ENCODE measurements around the gene RBMS3. TPM values are rescaled to one million over a fixed set of nuclear protein-coding genes. Genes with fewer than 3 reads are reported as not detected.

Gene RBMS3
- total RNA-seq, 1 experiment from 2014 or later, result 7.4 TPM

DNA sequence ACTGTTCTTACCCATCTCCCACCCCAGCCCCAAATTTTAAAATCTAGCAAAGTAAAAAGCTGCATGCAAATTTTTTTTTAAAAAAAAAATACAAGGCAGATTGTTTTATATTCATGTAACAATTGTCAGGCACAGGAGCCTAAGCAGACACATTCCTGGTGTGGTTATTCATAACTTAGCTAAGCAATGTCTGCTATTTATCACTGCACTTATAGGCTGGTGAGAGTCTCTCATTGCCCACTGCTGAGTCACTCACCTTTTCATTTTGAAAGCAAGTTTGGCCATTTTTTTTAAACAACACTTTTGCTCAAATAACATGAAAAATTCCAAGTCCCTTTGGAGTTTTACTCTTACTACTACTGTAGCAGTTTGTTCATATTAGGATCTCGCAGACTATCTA lies 413.9 kb downstream of the RBMS3 start:
- peak overlapping the region; percentile 90 for H3K27ac Mint-ChIP-seq (ENCODE audit: unreplicated experiment)
- H3K4me1 ChIP-seq, result peaks cover 54% of the 10 kb centered on the region
- intact Hi-C loops (cut with micrococcal nuclease; ENCODE audit: unreplicated experiment), result loop anchor here (1.0 to 5.0 kb wide), 2 partner anchors 11 to 68 kb away; no protein-coding TSS in a partner anchor
- TF ChIP-seq, protein P1, sequence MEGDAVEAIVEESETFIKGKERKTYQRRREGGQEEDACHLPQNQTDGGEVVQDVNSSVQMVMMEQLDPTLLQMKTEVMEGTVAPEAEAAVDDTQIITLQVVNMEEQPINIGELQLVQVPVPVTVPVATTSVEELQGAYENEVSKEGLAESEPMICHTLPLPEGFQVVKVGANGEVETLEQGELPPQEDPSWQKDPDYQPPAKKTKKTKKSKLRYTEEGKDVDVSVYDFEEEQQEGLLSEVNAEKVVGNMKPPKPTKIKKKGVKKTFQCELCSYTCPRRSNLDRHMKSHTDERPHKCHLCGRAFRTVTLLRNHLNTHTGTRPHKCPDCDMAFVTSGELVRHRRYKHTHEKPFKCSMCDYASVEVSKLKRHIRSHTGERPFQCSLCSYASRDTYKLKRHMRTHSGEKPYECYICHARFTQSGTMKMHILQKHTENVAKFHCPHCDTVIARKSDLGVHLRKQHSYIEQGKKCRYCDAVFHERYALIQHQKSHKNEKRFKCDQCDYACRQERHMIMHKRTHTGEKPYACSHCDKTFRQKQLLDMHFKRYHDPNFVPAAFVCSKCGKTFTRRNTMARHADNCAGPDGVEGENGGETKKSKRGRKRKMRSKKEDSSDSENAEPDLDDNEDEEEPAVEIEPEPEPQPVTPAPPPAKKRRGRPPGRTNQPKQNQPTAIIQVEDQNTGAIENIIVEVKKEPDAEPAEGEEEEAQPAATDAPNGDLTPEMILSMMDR (IDR thresholded peaks at IDR 0.05; ENCODE audit: insufficient read depth in 1 of 2, low read depth in 1 of 2, low read length in 1 of 2, severe bottlenecking in 1 of 2, unreplicated experiment in 1 of 2), result no peak
- no peaks in the 10 kb centered on the region for H3K36me3 ChIP-seq (ENCODE audit: control insufficient read depth, insufficient read depth, low read length)
- H3K9me3 ChIP-seq, result peaks cover 5% of the 10 kb centered on the region; the same call in 1 of the 2 replicates
- H3K4me3 Mint-ChIP-seq (ENCODE audit: unreplicated experiment), result no peak overlapping the region
- H3K36me3 Mint-ChIP-seq (ENCODE audit: insufficient read depth, unreplicated experiment), result no peaks in the 10 kb centered on the region
- DNase-seq, result peak; percentile 43 to 44
- peaks cover 20% of the 10 kb centered on the region for H3K4me1 Mint-ChIP-seq (ENCODE audit: low read depth, unreplicated experiment)
- POLR2A ChIA-PET, result no interaction called here
- no peaks in the 10 kb centered on the region for H3K9me3 Mint-ChIP-seq (ENCODE audit: unreplicated experiment)
- no peaks in the 10 kb centered on the region for H3K27me3 ChIP-seq (replicated peaks; ENCODE audit: control insufficient read depth, insufficient read depth, low read length)
- CTCF ChIA-PET, result no interaction called here
- no TSS peak for BruUV-seq (replicated peaks)
- no peak overlapping the region for H3K4me3 ChIP-seq (ENCODE audit: low read depth, low read length)
- H3K27me3 Mint-ChIP-seq (ENCODE audit: insufficient read depth, unreplicated experiment), result no peaks in the 10 kb centered on the region

DNA sequence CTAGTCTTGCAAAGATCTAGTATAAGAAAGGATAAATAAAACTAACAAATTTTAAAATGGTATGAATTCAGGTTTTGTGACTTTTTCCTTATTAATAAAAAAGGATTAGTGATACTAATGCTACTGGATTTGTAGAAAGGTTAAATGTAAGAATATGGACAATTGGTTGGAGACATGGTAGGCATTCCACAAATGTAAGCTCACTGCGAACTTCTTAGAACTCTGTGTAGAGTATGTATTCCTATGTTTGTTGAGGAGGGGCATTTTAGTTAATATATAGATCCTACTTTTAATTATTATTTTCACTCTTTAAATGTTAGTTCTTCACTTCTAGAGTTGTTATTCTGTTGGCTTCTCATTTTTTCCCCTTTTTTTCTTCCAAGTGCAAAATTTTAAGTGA lies 414.3 kb downstream of the RBMS3 start:
- Mint-ChIP-seq H3K36me3 (ENCODE audit: insufficient read depth, unreplicated experiment) (peaks cover under 1% of the 10 kb centered on the region), H3K9me3 (ENCODE audit: unreplicated experiment) (peaks cover 3% of the 10 kb centered on the region), H3K4me1 (ENCODE audit: low read depth, unreplicated experiment) (peaks cover 20% of the 10 kb centered on the region), H3K4me3 (ENCODE audit: unreplicated experiment) (no peak overlapping the region), H3K27ac (ENCODE audit: unreplicated experiment) (peak overlapping the region; percentile 90), H3K27me3 (ENCODE audit: insufficient read depth, unreplicated experiment) (no peaks in the 10 kb centered on the region)
- no TSS peak for BruUV-seq (replicated peaks)
- CTCF ChIA-PET, result no interaction called here
- intact Hi-C loops (cut with micrococcal nuclease; ENCODE audit: unreplicated experiment), result no loop called here
- Histone ChIP-seq H3K4me1 (peaks cover 54% of the 10 kb centered on the region), H3K4me3 (ENCODE audit: low read depth, low read length) (no peak overlapping the region), H3K9me3 (peaks cover 5% of the 10 kb centered on the region; the same call in 1 of the 2 replicates), H3K27me3 (replicated peaks; ENCODE audit: control insufficient read depth, insufficient read depth, low read length) (no peaks in the 10 kb centered on the region), H3K36me3 (ENCODE audit: control insufficient read depth, insufficient read depth, low read length) (no peaks in the 10 kb centered on the region)
- DNase-seq, result no peak
- POLR2A ChIA-PET, result no interaction called here
- TF ChIP-seq, protein P1 (IDR thresholded peaks at IDR 0.05; ENCODE audit: insufficient read depth in 1 of 2, low read depth in 1 of 2, low read length in 1 of 2, severe bottlenecking in 1 of 2, unreplicated experiment in 1 of 2), result no peak

DNA sequence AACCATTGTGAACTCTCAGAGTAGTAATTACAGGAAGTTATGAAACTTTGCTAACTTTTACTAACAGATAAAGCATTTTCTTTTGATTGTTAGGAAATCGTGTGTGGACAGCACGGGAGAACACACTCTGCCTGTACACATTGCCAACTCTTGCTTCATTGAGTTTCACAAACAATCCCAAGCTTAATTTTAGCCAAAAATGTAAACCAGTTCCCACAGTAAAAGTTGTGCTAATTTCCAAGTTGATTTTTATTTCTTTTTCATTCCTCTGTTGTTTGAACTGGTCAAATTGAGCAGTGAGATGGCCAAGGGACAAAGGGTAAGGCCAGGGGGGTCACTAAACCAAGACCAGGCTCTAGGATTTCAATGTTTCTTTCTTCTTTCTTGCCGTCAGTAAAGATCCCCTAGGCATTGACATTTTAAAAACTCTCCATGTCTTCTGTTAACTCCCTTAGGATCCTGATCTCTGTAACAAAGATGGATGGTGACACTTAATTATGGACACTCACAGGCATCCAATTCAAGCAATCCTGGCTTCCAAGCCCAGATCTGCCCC lies 414.9 kb downstream of the RBMS3 start:
- H3K9me3 Mint-ChIP-seq (ENCODE audit: unreplicated experiment), result peaks cover 8% of the 10 kb centered on the region
- intact Hi-C loops (cut with micrococcal nuclease; ENCODE audit: unreplicated experiment), result no loop called here
- TF ChIP-seq, protein P1 (IDR thresholded peaks at IDR 0.05; ENCODE audit: insufficient read depth in 1 of 2, low read depth in 1 of 2, low read length in 1 of 2, severe bottlenecking in 1 of 2, unreplicated experiment in 1 of 2), result no peak
- peaks cover 20% of the 10 kb centered on the region for H3K4me1 Mint-ChIP-seq (ENCODE audit: low read depth, unreplicated experiment)
- no peak overlapping the region for H3K4me3 ChIP-seq (ENCODE audit: low read depth, low read length)
- no peaks in the 10 kb centered on the region for H3K36me3 ChIP-seq (ENCODE audit: control insufficient read depth, insufficient read depth, low read length)
- H3K27me3 ChIP-seq (replicated peaks; ENCODE audit: control insufficient read depth, insufficient read depth, low read length), result no peaks in the 10 kb centered on the region
- no TSS peak for BruUV-seq (replicated peaks)
- H3K9me3 ChIP-seq, result peaks cover 5% of the 10 kb centered on the region; the same call in 1 of the 2 replicates
- H3K4me3 Mint-ChIP-seq (ENCODE audit: unreplicated experiment), result no peak overlapping the region
- ChIA-PET POLR2A (no interaction called here), CTCF (no interaction called here)
- peaks cover 51% of the 10 kb centered on the region for H3K4me1 ChIP-seq
- peaks cover 5% of the 10 kb centered on the region for H3K36me3 Mint-ChIP-seq (ENCODE audit: insufficient read depth, unreplicated experiment)
- no peaks in the 10 kb centered on the region for H3K27me3 Mint-ChIP-seq (ENCODE audit: insufficient read depth, unreplicated experiment)
- H3K27ac Mint-ChIP-seq (ENCODE audit: unreplicated experiment), result peak overlapping the region; percentile 90
- no peak for DNase-seq

Data from Caco-2 (cell line).